ENCODE results near the gene PPP2R5A. TPM values are rescaled to one million over a fixed set of nuclear protein-coding genes. Genes with fewer than 3 reads are reported as not detected.

PPP2R5A gene
- total and polyA plus RNA-seq, 2 of the 13 experiments (the other 11 are each of a cell fraction or from before 2014, with no cell fraction given): 22.0 to 31.4 TPM

GRCh38 chr1:212293579-212293978 lies 8.4 kb downstream of the PPP2R5A start:
- no peaks in the 10 kb centered on the region for H3K27me3 ChIP-seq (ENCODE audit: control insufficient read depth in 1 of 2, insufficient read depth in 2 of 2, low read length in 2 of 2)
- H3K79me2 ChIP-seq (ENCODE audit: insufficient read depth, low read length): peaks cover 89% of the 10 kb centered on the region
- no TSS peak for BruUV-seq (replicated peaks)
- no peak overlapping the region for H3K4me2 ChIP-seq (ENCODE audit: low read depth, low read length)
- intact Hi-C loops (cut with micrococcal nuclease; ENCODE audit: unreplicated experiment) (loop anchor here (5.0 to 10.0 kb wide), 2 partner anchors 74 to 609 kb away; no protein-coding TSS in a partner anchor), in situ Hi-C loops (cut with HindIII; ENCODE audit: extremely low pct_ligation_motif_present, low pct_unique_long_range_greater_than_20kb) (loop anchor here (5.0 kb wide), 1 partner anchor 221 kb away; no protein-coding TSS in a partner anchor)
- H3K27ac ChIP-seq (ENCODE audit: extremely low read length, insufficient read depth, low read length): no peak overlapping the region
- POLR2A ChIA-PET: no interaction called here
- H3K9me3 ChIP-seq (ENCODE audit: low read length): no peaks in the 10 kb centered on the region
- H3K9ac ChIP-seq (ENCODE audit: insufficient read depth, low read depth, low read length): no peak overlapping the region
- whole genome bisulfite sequencing (ENCODE audit: low lambda C conversion rate): 88% methylated on average over 1 of the region's 1 CpG
- no peak overlapping the region for H2AFZ ChIP-seq (ENCODE audit: low read length)
- H3K4me3 ChIP-seq (replicated peaks in 1 of 3; ENCODE audit: insufficient read depth in 1 of 3, low read depth in 2 of 3, low read length in 3 of 3): no peak overlapping the region
- H3K36me3 ChIP-seq (replicated peaks in 1 of 2; ENCODE audit: control insufficient read depth in 1 of 2, insufficient read depth in 2 of 2, low read length in 2 of 2): no peaks in the 10 kb centered on the region
- CTCF ChIA-PET (ENCODE audit: low intra/inter-chr PET ratio, low total read pairs): interaction anchor here (1.3 kb wide), 1 partner anchor 75 kb away, joined by 3 read pairs; no protein-coding TSS in a partner anchor
- DNase-seq (ENCODE audit: low spot score) (no peak), FAIRE-seq (peak; percentile 15), ATAC-seq (0 out of 3 replicates have a peak, but pooled peaks have one; percentile 44)
- H4K20me1 ChIP-seq (ENCODE audit: insufficient read depth, low read length): peaks cover 70% of the 10 kb centered on the region
- H3K4me1 ChIP-seq (ENCODE audit: insufficient read depth, low read length): peaks cover 56% of the 10 kb centered on the region
- TF ChIP-seq SMC3 (IDR thresholded peaks at IDR 0.05; ENCODE audit: low read length): peak; percentile 32; the same call in 1 of the 2 replicates
- TF ChIP-seq CTCF (CRISPR knock-in tag; IDR thresholded peaks at IDR 0.05): peak; percentile 45; the same call in 1 of the 2 replicates
- TF ChIP-seq NFAT5 (CRISPR knock-in tag; IDR thresholded peaks at IDR 0.05): no peak
- TF ChIP-seq ZNF207 (IDR thresholded peaks at IDR 0.05; ENCODE audit: borderline replicate concordance): no peak
- no peak for TF ChIP-seq ZNF260 (CRISPR knock-in tag; IDR thresholded peaks at IDR 0.05; ENCODE audit: borderline replicate concordance, low read depth)
- TF ChIP-seq ZNF776 (CRISPR knock-in tag; IDR thresholded peaks at IDR 0.05): no peak
- TF ChIP-seq ZFAT (CRISPR knock-in tag; conservative IDR thresholded peaks at IDR 0.05): no peak
- peak; percentile 38 for TF ChIP-seq STAG1 (CRISPR knock-in tag; IDR thresholded peaks at IDR 0.05)

Measured in HepG2 (cell line).